ENCODE measurements around the gene EPHA4. TPM values are rescaled to one million over a fixed set of nuclear protein-coding genes. Genes with fewer than 3 reads are reported as not detected.

Gene EPHA4
- total RNA-seq, 1 experiment from 2014 or later = 5.4 TPM

DNA sequence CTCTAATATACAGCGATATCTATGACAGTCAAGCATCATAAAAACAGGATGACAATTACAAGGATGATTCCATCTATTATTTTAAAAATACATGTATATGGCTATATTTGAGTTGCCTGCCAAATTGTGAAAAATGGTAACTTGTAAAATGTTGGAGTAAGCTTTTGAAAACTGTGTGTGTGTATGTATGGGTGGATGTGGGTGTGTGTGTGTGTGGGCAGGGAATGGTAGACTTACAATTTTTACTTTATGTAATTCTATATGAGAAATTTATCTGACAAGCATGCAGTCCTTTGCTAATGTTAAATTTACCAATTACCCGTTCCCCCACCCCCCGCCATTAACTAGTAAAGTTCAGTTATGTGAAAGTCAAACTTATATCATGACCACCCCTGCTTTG is 14.0 kb downstream of the EPHA4 start:
- no peaks in the 10 kb centered on the region for H3K9me3 ChIP-seq
- H3K36me3 ChIP-seq = no peaks in the 10 kb centered on the region
- H3K27me3 ChIP-seq = no peaks in the 10 kb centered on the region
- H3K4me3 ChIP-seq = no peak overlapping the region
- DNase-seq = no peak

- Histone ChIP-seq H3K36me3 (no peaks in the 10 kb centered on the region), H3K9me3 (no peaks in the 10 kb centered on the region), H3K27me3 (no peaks in the 10 kb centered on the region), H3K4me3 (no peak overlapping the region)
- DNase-seq = no peak
Observed at GRCh38 chr2:221555494-221555846, 16.6 kb downstream of the EPHA4 start.

GRCh38 chr2:221554769-221555493 is 17.2 kb downstream of the EPHA4 start:
- no peak overlapping the region for H3K4me3 ChIP-seq
- DNase-seq = no peak
- no peaks in the 10 kb centered on the region for H3K9me3 ChIP-seq
- H3K27me3 ChIP-seq = no peaks in the 10 kb centered on the region
- H3K36me3 ChIP-seq = no peaks in the 10 kb centered on the region

DNA sequence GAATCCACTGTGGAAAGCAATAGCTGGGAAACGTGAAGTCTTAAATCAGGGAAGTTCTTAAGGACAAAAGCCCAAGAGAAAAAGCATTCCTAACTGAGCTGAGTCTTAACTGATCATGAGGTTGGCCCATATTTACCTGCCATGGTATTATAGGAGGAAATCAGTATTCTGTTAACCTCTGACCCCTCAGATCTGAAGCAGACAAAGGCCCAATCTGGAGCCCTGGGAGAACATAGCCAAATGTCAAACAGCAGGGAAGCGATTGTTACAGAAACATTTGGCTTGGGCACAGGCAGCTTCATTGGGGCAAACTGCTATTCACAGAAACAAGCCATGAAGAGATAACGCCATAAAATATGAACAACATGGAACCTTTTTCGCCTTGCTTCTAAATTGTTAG is 18.8 kb downstream of the EPHA4 start:
- H3K36me3 ChIP-seq = no peaks in the 10 kb centered on the region
- no peaks in the 10 kb centered on the region for H3K9me3 ChIP-seq
- H3K27me3 ChIP-seq = no peaks in the 10 kb centered on the region
- DNase-seq = no peak
- H3K4me3 ChIP-seq = no peak overlapping the region

DNA sequence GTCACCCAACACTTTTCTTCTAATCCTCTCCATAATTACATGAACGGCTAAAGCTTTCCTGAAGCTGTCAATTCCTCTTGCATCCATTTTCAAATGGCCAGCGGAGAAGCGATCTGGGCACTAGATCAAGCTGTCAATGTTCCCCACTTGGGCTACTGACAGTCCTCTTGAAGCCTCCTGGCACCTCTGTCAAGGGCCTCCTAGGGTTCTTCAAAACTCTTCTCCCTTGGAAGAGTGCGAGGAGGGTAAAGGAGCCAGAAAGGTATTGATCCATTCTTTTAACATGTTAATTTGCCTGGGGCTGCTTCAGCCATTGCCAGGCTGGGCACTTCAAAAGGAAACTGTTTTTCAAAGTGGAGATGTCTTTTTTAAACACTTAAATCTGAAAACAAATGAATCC is 19.8 kb downstream of the EPHA4 start:
- no peak for DNase-seq
- Histone ChIP-seq H3K27me3 (no peaks in the 10 kb centered on the region), H3K9me3 (no peaks in the 10 kb centered on the region), H3K4me3 (no peak overlapping the region), H3K36me3 (no peaks in the 10 kb centered on the region)

DNA sequence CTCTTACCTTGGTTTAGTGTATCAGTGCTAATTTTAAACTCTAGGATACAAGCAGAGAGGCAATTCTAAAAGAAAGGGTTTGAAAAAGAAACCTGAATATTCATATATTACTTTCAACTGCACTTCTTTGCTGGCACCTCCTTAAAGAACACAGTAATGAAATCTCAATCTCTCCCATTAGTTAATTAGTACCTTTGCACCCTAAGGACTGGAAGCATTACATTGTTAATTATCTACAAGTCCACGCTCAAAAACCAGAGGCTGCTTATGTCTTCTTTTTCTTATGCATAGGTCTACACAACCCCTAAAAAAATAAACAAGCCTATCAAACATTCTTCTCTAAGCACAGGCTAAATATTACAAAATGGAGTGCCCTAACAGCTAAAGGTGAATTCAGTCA is 20.2 kb downstream of the EPHA4 start:
- H3K27me3 ChIP-seq = no peaks in the 10 kb centered on the region
- H3K9me3 ChIP-seq = no peaks in the 10 kb centered on the region
- no peaks in the 10 kb centered on the region for H3K36me3 ChIP-seq
- no peak for DNase-seq
- H3K4me3 ChIP-seq = no peak overlapping the region

GRCh38 chr2:221549143-221549542 is 23.0 kb downstream of the EPHA4 start:
- Histone ChIP-seq H3K9me3 (no peaks in the 10 kb centered on the region), H3K27me3 (no peaks in the 10 kb centered on the region), H3K4me3 (no peak overlapping the region), H3K36me3 (no peaks in the 10 kb centered on the region)
- DNase-seq = no peak

- no peak for DNase-seq
- Histone ChIP-seq H3K4me3 (no peak overlapping the region), H3K36me3 (no peaks in the 10 kb centered on the region), H3K27me3 (no peaks in the 10 kb centered on the region), H3K9me3 (no peaks in the 10 kb centered on the region)
Observed at GRCh38 chr2:221546505-221547225, 25.4 kb downstream of the EPHA4 start.

DNA sequence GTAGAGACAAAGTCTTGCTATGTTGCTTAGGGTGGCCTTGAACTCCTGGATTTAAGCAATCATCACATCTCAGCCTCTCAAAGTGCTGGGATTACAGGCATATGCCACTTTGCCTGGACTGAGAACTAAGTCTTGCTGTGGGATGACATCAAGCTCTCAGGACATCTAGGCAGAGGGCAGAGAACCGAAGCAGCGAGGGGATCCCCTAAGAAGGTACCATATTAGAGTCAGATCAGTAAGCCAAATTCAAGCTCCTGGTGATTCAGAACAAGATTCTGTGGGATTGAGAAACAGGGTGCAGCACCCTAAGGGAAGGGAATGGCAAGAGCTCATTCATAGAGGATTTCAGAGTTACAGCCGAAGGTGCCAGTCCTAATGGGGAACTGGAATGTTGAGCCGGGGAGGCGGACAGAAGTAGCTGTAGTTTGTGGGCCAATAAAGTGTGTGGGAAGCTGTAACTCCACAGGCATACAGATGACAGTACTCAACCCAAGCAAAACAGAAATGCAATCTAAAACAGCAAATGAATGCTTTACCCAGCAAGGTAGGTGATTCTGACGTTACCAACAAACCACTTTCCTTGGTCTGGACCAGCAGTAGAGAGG is 30.9 kb downstream of the EPHA4 start:
- no peaks in the 10 kb centered on the region for H3K27me3 ChIP-seq
- no peaks in the 10 kb centered on the region for H3K9me3 ChIP-seq
- no peak overlapping the region for H3K4me3 ChIP-seq
- no peak for DNase-seq
- H3K36me3 ChIP-seq = no peaks in the 10 kb centered on the region

GRCh38 chr2:221539246-221539645 is 32.9 kb downstream of the EPHA4 start:
- Histone ChIP-seq H3K36me3 (no peaks in the 10 kb centered on the region), H3K4me3 (no peak overlapping the region), H3K27me3 (no peaks in the 10 kb centered on the region), H3K9me3 (no peaks in the 10 kb centered on the region)
- no peak for DNase-seq

GRCh38 chr2:221535824-221536223 is 36.3 kb downstream of the EPHA4 start:
- no peaks in the 10 kb centered on the region for H3K27me3 ChIP-seq
- DNase-seq = no peak
- no peaks in the 10 kb centered on the region for H3K36me3 ChIP-seq
- no peaks in the 10 kb centered on the region for H3K9me3 ChIP-seq
- H3K4me3 ChIP-seq = no peak overlapping the region

GRCh38 chr2:221533299-221533698 is 38.8 kb downstream of the EPHA4 start:
- DNase-seq = no peak
- Histone ChIP-seq H3K4me3 (no peak overlapping the region), H3K9me3 (no peaks in the 10 kb centered on the region), H3K27me3 (no peaks in the 10 kb centered on the region), H3K36me3 (no peaks in the 10 kb centered on the region)

DNA sequence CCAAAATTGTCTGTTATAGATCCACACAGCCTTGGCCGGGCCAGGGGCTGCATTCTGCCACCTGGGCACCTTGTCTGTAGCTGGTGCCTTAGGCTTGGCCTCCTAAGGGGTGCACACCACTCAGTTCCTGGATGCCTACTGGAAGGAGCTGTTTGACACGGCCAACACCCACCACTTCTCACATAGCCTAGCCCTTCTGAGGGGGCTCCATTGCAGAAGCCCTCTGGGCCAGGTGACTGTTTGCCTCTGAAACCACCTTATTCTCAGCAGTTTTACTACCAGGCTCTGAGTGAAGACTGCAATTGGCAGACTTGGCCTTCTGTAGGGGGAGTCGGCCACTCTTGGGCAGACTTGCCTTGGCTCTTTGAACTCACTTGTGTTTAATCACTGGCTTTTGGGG is 39.5 kb downstream of the EPHA4 start:
- no peaks in the 10 kb centered on the region for H3K9me3 ChIP-seq
- DNase-seq = no peak
- H3K27me3 ChIP-seq = no peaks in the 10 kb centered on the region
- no peak overlapping the region for H3K4me3 ChIP-seq
- H3K36me3 ChIP-seq = no peaks in the 10 kb centered on the region

GRCh38 chr2:221530653-221531037 is 41.5 kb downstream of the EPHA4 start:
- no peaks in the 10 kb centered on the region for H3K9me3 ChIP-seq
- H3K36me3 ChIP-seq = no peaks in the 10 kb centered on the region
- H3K27me3 ChIP-seq = no peaks in the 10 kb centered on the region
- no peak overlapping the region for H3K4me3 ChIP-seq
- no peak for DNase-seq

- Histone ChIP-seq H3K4me3 (no peak overlapping the region), H3K9me3 (no peaks in the 10 kb centered on the region), H3K36me3 (no peaks in the 10 kb centered on the region), H3K27me3 (no peaks in the 10 kb centered on the region)
- DNase-seq = no peak
Observed at GRCh38 chr2:221529943-221530652, 42.0 kb downstream of the EPHA4 start.

DNA sequence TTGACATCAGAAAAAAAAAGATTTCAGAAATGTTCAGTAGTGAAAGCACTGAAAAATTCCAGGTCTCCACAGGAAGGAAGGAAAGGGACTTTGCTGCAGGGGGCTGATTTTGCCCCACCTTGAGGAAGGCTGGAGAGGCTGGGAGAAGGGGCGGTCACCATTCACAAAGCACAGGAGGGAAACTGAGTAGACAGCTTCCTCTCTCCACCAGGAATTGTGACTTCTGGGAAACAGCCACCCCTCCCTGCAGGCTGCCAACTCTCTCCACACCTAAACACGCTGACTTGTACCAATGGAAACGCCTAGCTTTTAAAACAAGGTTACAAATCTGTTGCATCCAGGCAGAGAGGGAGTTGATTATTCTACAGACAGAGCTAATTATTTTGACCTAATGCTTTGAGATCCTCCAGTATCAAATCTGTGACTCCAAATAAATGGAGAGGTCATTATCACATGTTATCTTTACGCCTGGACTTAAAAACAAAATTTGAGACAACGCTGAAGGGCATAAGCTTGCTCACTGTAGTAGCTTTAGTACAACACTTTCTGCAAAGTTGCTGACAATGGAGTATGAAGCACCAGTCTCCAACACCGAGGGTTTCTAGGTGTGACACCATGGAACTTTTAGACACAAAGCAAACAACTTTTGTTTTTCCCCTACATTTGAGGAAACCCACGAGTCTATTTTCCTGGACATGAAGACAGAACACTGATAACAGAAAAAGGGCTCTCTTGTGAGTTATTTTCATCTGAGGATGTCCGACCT is 42.7 kb downstream of the EPHA4 start:
- DNase-seq = no peak
- no peaks in the 10 kb centered on the region for H3K36me3 ChIP-seq
- H3K9me3 ChIP-seq = no peaks in the 10 kb centered on the region
- H3K4me3 ChIP-seq = no peak overlapping the region
- no peaks in the 10 kb centered on the region for H3K27me3 ChIP-seq
